Prostate gland (tissue), 2 donors: ENCODE results near the gene CERS6.

Experiments
- POLR2A ChIP-seq: fragments of 450-650 bp; IDR thresholded peaks from one replicate; pipeline ENCODE4 v1.6.1; 2016; ENCODE audit warnings: antibody characterized with exemption, mild to moderate bottlenecking
- TF ChIP-seq, protein P1 (sequence below), 4 experiments: fragments of 200-600 bp in 2 of 4; fragments of 450-650 bp in 2 of 4; sonication (generic) in 2 of 4; IDR thresholded peaks; 1 replicate in 3 of 4; 2 replicates in 1 of 4; pipeline ENCODE4 v1.5.1; 2016 to 2019; ENCODE audit warnings: antibody characterized with exemption in 4 of 4, mild to moderate bottlenecking in 2 of 4, moderate library complexity in 2 of 4

GRCh38 chr2:168461942-168462331 is 5.9 kb downstream of the CERS6 start:
- TF ChIP-seq, protein P1, sequence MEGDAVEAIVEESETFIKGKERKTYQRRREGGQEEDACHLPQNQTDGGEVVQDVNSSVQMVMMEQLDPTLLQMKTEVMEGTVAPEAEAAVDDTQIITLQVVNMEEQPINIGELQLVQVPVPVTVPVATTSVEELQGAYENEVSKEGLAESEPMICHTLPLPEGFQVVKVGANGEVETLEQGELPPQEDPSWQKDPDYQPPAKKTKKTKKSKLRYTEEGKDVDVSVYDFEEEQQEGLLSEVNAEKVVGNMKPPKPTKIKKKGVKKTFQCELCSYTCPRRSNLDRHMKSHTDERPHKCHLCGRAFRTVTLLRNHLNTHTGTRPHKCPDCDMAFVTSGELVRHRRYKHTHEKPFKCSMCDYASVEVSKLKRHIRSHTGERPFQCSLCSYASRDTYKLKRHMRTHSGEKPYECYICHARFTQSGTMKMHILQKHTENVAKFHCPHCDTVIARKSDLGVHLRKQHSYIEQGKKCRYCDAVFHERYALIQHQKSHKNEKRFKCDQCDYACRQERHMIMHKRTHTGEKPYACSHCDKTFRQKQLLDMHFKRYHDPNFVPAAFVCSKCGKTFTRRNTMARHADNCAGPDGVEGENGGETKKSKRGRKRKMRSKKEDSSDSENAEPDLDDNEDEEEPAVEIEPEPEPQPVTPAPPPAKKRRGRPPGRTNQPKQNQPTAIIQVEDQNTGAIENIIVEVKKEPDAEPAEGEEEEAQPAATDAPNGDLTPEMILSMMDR (IDR thresholded peaks at IDR 0.05) = peak in 1 of 4 experiments; percentile 11
- no peak for TF ChIP-seq POLR2A
